Colonic mucosa (tissue), 4 donors: Measurements from ENCODE around the gene C10orf90. TPM values are rescaled to one million over a fixed set of nuclear protein-coding genes. Genes with fewer than 3 reads are reported as not detected.

Source experiments
- DNase-seq: peaks from one replicate; pipeline ENCODE4 v3.0.0-alpha.2; 2020
- H3K27ac ChIP-seq: fragments of 200-600 bp; one replicate; pipeline ENCODE4 v1.8.0; 2021
- H3K27me3 ChIP-seq: fragments of 200-600 bp; one replicate; pipeline ENCODE4 v1.8.0; 2021
- H3K36me3 ChIP-seq: fragments of 200-600 bp; one replicate; pipeline ENCODE4 v1.8.0; 2021
- H3K4me1 ChIP-seq: fragments of 200-600 bp; one replicate; pipeline ENCODE4 v1.8.0; 2021; ENCODE audit warnings: mild to moderate bottlenecking
- H3K4me3 ChIP-seq: fragments of 200-600 bp; one replicate; pipeline ENCODE4 v1.8.0; 2021
- H3K9ac ChIP-seq, 2 donors: one replicate each; pipeline ENCODE4 v1.7.0; 2013; ENCODE audit warnings: control low read depth in 2 of 2, low read depth in 2 of 2, low read length in 2 of 2
- H3K9me3 ChIP-seq: fragments of 200-600 bp; one replicate; pipeline ENCODE4 v1.8.0; 2021
- intact Hi-C: fragments of 100-400 bp; cut with DNase I; formaldehyde crosslinking; loops from one replicate; pipeline ENCODE4 v1.14.1; 2022
- total RNA-seq, 2 donors: library from RNA; stranded (reverse); fragmentation: NEBNext Ultra II Directional in 1 of 2; extraction: Animal tissue kit (Norgen Biotek cat#: 25700) in 1 of 2; gene quantifications; one replicate each; pipeline ENCODE4 v1.2.1, GENCODE V29; 2021
- TF ChIP-seq, protein P1 (sequence below): fragments of 200-600 bp; IDR thresholded peaks from one replicate; pipeline ENCODE4 v1.8.0; 2022; ENCODE audit warnings: antibody characterized with exemption, mild to moderate bottlenecking
- donor health status: healthy.
- donor health status: DM: no; HTN: no; CAD: no.
- donor health status: DM: no; HTN: no; CAD: no.

C10orf90 gene
- total RNA-seq, 2 donors from 2014 or later, result not detected

DNA sequence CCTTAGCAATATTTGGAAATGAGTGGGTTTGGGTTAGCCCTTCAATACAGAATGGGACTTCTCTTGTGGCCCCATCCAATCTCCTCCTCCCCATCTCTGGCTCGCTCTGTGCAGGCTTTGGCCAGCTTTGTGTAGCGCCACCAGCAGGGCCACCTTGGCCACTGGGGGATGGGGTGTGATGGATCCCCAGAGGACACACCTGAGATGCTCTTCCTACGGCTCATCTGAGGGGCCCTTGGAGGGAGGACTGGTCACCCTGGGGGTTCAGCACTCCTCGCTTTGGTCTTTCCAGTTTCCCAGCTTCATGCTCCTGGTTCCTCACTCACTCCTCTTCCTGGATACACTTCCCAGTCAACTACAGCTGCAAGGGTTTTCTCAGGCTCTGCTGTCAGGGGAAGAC lies 15.3 kb upstream of the C10orf90 start:
- Histone ChIP-seq H3K4me1 (no peaks in the 10 kb centered on the region), H3K27ac (no peak overlapping the region), H3K9me3 (no peaks in the 10 kb centered on the region), H3K9ac (no peak overlapping the region), H3K36me3 (no peaks in the 10 kb centered on the region), H3K27me3 (no peaks in the 10 kb centered on the region), H3K4me3 (no peak overlapping the region)
- DNase-seq, result no peak
- TF ChIP-seq, protein P1, sequence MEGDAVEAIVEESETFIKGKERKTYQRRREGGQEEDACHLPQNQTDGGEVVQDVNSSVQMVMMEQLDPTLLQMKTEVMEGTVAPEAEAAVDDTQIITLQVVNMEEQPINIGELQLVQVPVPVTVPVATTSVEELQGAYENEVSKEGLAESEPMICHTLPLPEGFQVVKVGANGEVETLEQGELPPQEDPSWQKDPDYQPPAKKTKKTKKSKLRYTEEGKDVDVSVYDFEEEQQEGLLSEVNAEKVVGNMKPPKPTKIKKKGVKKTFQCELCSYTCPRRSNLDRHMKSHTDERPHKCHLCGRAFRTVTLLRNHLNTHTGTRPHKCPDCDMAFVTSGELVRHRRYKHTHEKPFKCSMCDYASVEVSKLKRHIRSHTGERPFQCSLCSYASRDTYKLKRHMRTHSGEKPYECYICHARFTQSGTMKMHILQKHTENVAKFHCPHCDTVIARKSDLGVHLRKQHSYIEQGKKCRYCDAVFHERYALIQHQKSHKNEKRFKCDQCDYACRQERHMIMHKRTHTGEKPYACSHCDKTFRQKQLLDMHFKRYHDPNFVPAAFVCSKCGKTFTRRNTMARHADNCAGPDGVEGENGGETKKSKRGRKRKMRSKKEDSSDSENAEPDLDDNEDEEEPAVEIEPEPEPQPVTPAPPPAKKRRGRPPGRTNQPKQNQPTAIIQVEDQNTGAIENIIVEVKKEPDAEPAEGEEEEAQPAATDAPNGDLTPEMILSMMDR, result no peak
- intact Hi-C loops, result no loop called here

DNA sequence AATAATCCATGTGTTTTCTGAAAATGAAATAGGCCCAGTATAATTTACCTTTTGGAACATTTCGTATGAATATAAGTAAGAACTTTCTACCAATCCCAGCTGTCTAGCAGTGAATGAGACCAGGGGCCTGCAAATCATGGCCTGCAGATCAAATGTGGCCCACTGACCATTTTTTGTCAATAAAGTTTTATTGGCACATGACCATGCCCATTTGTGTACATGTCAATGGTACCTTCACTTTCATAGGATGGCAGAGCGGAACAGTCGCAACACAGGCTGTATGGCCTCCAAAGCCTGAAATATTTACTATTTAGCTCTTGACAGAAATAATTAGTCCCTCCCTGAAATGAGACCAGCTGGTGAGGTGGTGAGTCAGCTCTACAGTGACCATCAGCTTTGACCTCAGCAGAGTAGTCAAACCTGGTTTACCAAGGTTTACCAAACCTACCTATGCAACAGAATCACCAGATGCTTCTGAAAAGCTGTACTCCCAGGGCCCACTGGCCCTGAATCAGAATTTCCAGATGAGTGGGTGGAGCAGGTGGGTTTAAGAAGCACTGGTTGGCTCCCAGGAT lies 13.8 kb upstream of the C10orf90 start:
- TF ChIP-seq, protein P1, result no peak
- intact Hi-C loops, result no loop called here

GRCh38 chr10:126683466-126683865 lies 13.0 kb upstream of the C10orf90 start:
- TF ChIP-seq, protein P1, result no peak
- no peak overlapping the region for H3K9ac ChIP-seq
- no peak overlapping the region for H3K4me3 ChIP-seq
- no peaks in the 10 kb centered on the region for H3K36me3 ChIP-seq
- no peak overlapping the region for H3K27ac ChIP-seq
- no peaks in the 10 kb centered on the region for H3K4me1 ChIP-seq
- intact Hi-C loops, result no loop called here
- DNase-seq, result no peak
- no peaks in the 10 kb centered on the region for H3K9me3 ChIP-seq
- H3K27me3 ChIP-seq, result no peaks in the 10 kb centered on the region

More for the DNA sequence above, 13.8 kb upstream of the C10orf90 start:
- no peak overlapping the region for H3K4me3 ChIP-seq
- no peaks in the 10 kb centered on the region for H3K4me1 ChIP-seq
- no peak overlapping the region for H3K27ac ChIP-seq
- H3K9me3 ChIP-seq, result no peaks in the 10 kb centered on the region
- no peak overlapping the region for H3K9ac ChIP-seq
- DNase-seq, result no peak
- no peaks in the 10 kb centered on the region for H3K36me3 ChIP-seq
- no peaks in the 10 kb centered on the region for H3K27me3 ChIP-seq

GRCh38 chr10:126675656-126676438 lies 5.4 kb upstream of the C10orf90 start:
- Histone ChIP-seq H3K9ac (no peak overlapping the region), H3K27me3 (no peaks in the 10 kb centered on the region), H3K9me3 (no peaks in the 10 kb centered on the region), H3K4me3 (no peak overlapping the region), H3K4me1 (no peaks in the 10 kb centered on the region), H3K27ac (no peak overlapping the region), H3K36me3 (no peaks in the 10 kb centered on the region)
- intact Hi-C loops, result no loop called here
- TF ChIP-seq, protein P1, result no peak
- DNase-seq, result no peak

- TF ChIP-seq, protein P1, result no peak
- Histone ChIP-seq H3K27me3 (no peaks in the 10 kb centered on the region), H3K9ac (no peak overlapping the region)
Observed at GRCh38 chr10:126674741-126675515, 4.4 kb upstream of the C10orf90 start.

More at GRCh38 chr10:126674741-126675515, 4.4 kb upstream of the C10orf90 start:
- Histone ChIP-seq H3K27ac (no peak overlapping the region), H3K36me3 (no peaks in the 10 kb centered on the region), H3K4me1 (no peaks in the 10 kb centered on the region), H3K4me3 (no peak overlapping the region), H3K9me3 (no peaks in the 10 kb centered on the region)
- intact Hi-C loops, result no loop called here
- no peak for DNase-seq
